GM21360 (cell line): ENCODE results near the gene SRSF3.
"Not testable (repeated sequence)": the region's sequence is repeated elsewhere in the genome, so short reads cannot be mapped to it uniquely, and the experiment has no call there.

Source experiments
- ATAC-seq: cut with Tn5 transposase; IDR thresholded peaks from one replicate; pipeline ENCODE4 v1.9.1; 2021; ENCODE audit warnings: mild to moderate bottlenecking, moderate library complexity; ENCODE audit not compliant: unreplicated experiment

Gene SRSF3

DNA sequence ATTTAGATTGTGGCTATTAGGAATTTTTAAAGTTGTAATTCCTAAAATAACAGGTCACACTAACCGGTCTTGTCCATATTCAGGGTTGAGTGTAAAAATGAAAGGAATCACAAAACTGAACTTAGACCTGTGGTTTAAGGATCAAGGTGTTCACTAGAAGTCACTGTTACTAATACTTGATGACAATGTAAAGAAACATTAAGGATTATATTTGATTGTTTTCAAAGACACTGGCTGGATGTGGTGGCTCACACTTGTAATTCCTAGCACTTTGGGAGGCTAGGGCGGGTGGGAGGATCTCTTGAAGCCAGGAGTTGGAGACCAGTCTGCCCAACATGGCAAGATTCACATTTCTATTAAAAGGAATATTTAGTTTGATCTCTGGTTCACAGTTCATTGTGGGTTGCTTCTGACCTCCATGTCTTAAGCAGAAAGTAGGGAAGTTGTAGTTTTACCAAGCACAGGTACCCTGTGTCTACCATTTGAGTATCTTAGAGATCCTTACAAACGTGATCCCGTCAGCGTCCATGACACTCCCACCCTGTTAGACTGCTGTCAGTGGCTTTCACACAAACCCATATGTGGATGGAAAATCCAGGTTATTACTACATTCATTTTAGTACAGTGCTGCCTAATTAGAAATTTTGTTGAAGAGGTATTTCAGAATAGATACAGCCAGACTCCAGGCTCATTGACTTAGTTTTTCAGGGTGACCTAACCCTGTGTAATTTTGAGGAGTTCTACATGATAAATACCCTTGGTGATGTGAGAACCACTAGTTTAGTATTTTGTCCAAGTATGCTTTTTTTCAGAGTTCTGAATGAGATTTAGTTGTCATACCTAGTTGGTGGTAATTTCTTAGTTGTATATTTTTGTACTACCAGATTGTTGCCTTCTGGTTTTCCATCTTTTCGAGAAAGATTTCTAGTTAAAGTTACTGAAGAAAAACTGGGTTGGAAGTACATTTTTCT is 10.2 kb downstream of the SRSF3 start:
- ATAC-seq = no peak

DNA sequence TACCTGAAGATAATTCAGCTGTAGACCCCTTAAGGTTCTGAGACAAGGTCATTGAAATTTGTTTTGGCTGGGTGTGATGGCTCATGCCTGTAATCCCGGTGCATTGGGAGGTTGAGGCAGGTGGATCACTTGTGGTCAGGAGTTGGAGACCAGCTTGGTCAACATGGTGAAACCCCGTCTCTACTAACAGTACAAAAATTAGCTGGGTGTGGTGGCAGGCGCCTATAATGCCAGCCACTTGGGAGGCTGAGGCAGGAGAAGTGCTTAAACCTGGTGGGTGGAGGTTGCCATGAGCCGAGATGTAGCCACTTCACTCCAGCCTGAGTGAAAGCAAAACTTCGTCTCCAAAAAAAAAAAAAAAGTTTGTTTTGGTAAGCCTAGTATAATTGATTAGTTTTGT is 11.0 kb downstream of the SRSF3 start:
- no peak for ATAC-seq

DNA sequence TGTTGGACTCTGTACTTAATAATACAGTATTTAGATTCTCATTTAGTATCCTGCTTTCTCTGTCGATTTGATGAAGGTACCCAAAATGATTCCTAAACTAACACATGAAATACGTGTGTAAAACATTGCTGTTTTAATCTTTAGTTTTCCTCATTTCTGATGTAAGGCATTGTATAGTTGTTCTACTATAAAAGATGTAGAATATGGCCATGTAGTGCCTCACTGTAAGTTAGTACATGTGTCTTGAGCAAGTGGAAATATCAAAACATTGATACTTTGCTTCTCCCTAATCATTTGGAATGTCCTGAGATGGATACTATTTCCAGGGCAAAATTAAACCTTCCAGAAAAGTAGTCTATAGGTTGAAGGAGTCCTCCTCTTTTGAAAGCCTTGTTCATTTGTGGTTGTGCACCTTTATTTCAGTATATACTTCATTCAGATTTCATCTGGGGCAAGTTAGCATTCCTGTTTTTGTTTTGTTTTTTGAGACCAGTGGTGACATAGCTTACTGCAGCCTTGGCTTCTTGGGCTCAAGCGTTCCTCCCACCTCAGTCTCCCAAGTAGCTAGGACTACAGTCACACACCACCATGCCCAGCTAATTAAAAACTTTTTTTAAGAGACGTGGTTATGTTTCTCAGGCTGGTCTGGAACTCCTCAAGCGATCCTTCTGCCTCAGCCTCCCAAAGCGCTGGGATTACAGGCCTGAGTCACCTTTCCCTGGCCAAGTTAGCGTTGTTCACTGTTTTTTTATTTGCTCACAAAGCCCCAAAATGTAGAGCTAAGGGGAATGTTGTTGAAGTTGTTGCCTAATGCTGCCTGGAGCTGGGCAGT is 11.6 kb downstream of the SRSF3 start:
- no peak for ATAC-seq

- not testable (repeated sequence) for ATAC-seq
These were observed 13.1 kb downstream of the SRSF3 start for GRCh38 chr6:36607305-36607682.

DNA sequence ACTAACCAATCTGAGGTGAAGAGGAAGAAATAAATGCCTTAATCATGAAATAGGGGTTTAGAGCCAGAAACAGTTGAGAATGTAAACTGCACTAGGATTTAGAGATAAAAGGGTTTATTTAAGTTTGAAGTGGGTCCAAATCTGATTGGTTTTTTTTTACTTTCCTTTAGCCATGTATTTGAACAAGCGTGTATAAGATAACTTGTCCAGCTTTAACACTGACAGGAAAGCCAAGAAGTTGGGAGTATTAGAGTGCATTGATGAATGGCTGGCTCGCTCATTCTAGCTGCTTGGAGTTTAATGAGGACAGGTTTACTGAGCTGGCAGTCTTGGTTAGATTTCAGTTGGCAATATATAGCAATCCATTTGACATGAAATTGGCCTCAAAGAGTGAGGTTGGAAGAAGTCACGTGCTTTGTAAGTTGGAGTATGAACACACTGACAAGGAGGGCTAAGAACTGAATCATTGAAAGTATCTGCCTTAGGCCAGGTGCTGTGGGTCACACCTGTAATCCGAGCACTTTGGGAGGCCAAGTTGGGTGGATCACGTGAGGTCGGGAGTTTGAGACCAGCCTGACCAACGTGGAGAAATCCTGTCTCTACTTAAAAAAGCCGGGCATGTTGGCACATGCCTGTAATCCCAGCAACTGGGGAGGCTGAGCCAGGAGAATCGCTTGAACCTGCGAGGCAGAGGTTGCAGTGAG is 13.7 kb downstream of the SRSF3 start:
- ATAC-seq = no peak

- no peak for ATAC-seq
These were observed 14.8 kb downstream of the SRSF3 start for GRCh38 chr6:36608788-36609563.

- no peak for ATAC-seq
These were observed 15.4 kb downstream of the SRSF3 start for GRCh38 chr6:36609582-36609981.

DNA sequence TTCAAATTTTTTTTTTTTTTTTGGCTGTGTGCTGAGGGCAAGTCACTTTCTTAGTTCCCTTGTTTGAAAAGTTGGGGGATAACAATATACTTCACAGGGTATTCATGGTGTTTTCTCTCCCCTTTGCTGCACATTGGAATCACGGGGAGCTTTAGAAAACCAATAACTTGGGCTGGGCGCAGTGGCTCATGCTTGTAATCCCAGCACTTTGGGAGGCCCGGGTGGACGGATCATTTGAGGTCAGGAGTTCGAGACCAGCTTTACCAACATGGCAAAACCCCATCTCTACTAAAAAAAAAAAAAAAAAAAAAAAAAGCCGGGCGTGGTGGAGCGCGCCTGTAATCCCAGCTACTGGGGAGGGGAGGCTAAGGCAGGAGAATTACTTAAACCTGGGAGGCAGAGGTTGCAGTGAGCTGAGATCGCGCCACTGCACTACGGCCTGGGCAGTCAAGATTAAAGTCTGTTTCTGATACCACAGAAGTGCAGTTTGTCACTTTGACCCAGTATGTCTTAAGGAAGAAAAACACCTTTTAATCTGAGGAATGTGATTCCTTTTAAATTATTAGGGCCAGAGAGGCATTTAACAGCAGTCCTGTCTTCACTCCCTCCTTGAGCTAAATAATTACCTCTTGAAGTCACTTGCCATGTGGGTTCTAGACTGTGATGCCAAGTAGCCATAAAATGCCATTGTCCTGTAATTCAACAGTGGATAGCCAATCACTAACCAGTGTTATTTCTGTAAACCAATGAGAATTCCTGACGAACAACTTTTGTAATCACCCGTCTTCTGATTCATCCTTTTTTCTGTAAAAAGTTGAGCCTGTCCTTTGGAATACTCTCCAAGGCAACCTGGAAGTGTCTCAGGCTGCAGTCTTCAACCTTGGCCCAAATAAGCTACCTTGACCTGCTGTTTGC is 16.1 kb downstream of the SRSF3 start:
- no peak for ATAC-seq

- ATAC-seq = no peak
These were observed 16.8 kb downstream of the SRSF3 start for GRCh38 chr6:36610956-36611336.

DNA sequence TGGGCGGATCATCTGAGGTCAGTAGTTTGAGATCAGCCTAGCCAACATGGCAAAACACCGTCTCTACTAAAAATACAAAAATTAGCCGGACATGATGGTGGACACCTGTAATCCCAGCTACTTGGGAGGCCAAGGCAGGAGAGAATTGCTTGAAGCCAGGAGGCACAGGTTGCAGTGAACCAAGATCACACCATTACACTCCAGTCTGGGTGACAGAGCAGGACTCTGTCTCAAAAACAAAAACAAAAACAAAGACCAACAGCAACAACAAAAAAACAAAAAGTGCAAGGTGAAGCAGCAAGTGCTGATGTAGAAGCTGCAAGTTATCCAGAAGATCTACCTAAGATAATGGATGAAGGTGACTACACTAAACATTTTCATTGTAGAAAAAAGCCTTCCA is 17.5 kb downstream of the SRSF3 start:
- not testable (repeated sequence) for ATAC-seq

DNA sequence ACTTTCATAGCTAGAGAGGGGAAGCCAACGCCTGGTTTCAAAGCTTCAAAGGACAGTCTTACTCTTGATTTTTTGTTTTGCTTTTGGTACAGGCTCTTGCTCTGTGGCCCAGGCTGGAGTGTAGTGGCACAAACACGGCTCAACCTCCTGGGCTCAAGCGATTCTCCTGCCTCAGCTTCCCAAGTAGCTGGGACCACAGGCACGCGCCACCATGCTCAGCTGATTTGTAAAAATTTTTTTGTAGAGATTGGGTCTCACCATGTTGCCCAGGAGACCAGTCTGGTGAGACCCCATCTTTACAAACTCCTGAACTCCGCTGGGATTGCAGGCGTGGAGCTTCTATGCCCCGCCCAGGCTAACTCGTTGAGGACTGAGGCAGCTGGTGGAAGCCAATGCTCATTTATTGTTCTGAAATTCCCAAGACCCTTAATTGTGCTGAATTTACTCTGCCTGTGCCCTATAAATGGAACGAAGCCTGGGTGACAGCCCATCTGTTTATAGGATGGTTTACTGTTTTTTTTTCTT is 18.0 kb downstream of the SRSF3 start:
- no peak for ATAC-seq

- no peak for ATAC-seq
These were observed 19.2 kb downstream of the SRSF3 start for GRCh38 chr6:36613200-36613995.

DNA sequence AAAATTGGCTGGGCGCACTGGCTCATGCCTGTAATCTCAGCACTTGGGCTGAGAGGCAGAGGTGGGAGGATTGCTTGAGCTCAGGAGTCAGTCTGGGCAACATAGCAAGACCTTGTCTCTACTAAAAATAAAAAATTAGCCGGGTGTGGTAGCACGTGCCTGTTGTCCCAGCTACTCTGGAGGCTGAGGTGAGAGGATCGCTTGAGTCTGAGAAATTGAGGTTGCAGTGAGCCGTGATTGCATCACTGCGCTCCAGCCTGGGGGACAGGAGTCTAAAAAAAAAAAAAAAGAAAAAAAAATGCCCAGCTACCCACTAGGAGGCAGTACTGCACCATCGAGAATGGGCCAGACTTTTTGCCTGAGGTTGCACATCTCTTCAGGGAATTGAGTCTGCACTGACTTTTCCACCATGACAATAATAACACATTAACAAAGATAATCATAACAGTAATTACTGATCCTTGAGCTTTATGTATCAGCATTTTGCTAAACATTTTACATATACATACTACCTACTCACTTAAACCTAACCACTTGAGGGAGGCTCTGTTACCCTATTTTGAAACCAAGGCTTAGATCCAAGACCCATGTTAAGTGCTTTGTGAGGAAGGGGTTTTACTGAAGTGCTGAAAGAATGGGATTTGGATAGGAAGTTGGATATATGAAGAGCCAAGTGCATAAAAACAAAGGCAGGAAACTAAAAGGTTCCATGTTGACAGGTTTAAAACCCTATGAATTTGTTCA is 21.0 kb downstream of the SRSF3 start:
- no peak for ATAC-seq

DNA sequence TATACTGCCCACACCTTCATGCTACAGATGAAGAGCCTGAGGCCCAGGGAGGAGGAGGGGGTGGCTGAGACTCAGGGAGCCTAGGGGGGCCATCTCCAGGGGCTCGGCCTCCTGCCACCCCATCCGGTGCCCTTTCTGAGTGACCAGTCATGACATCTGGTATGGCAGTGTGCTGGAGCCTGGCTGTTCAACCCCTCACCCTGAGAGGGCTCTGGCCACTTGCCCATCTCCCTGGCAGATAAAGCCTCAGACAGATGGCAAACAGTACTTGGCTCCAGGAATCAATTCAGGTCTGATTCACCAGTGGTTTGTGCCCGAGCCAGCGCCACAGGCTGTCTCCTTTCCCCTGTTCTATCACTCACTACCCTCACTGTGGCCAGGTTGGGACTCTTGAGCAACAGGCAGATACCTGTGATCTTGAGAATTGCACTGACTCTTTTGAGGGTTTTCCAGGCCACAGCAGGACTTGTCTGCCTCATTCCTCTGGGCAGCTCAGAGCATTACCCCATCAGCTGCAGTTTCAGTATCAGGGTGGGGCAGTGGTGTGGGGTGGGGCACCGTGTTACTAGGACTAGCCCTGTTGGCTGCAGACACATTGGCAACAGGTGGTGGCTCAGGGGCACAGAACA is 22.8 kb downstream of the SRSF3 start:
- no peak for ATAC-seq

DNA sequence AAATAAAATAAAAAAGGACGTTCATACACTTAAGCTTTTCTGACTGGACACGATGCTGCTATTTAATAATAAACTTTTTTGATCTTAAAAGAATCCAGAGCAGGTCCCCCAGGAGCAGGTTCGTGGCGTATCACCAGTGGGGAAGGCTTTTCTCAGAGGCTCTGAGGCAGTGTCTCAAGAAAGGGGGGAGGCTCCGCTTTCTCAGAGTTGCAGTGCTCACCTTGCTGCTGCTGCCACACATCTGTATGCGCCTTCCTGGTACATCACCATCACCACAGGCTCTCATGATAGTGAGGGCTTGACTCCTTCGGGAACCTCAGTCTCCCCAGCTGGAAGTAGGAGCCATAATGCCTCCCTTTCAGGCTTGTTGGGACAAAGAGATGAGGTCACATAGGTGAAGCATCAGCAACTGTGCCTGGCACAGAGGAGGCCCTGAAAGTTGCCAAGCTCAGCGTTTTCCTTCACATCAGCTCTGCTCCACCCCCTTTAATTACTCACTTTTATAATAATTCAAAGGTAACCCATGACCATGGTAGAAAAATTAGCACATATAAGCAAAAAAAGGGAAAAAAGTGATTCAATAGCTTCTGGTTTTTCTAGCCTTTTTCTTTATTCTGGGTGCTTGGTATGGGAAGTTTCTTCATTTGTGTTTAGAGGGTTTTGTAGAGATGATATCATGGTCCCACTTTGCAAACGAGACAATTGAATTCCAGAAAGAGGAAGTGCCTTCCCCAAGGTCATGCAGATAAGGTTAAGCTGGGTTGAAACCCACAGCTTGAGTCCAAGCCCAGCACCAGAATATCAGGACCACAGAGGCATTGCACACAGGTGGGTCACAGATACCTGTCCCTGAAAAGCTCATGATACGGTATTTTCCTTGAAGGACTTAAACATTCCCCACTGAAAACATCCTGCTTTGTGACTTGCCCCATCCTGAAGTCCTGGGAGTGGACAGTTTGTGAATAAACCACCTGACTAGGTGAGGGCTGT is 24.5 kb downstream of the SRSF3 start:
- ATAC-seq = no peak

GRCh38 chr6:36621371-36621855 is 27.3 kb downstream of the SRSF3 start:
- ATAC-seq = no peak
